Lower lobe of right lung (tissue), 2 donors: ENCODE data around the gene MOB3B. TPM values are rescaled to one million over a fixed set of nuclear protein-coding genes. Genes with fewer than 3 reads are reported as not detected.

Experiments used
- ATAC-seq, 2 donors: fragments of 200-7000 bp; cut with Tn5 transposase; one replicate each; pipeline ENCODE4 v1.9.1; 2020 to 2022; ENCODE audit warnings: mild to moderate bottlenecking in 2 of 2, moderate library complexity in 2 of 2
- DNase-seq: peaks from one replicate; pipeline ENCODE4 v3.0.0-alpha.2; 2020
- H3K27ac ChIP-seq: fragments of 200-600 bp; one replicate; pipeline ENCODE4 v1.8.0; 2022
- H3K27me3 ChIP-seq: fragments of 200-600 bp; one replicate; pipeline ENCODE4 v1.8.0; 2022; ENCODE audit warnings: low read depth
- H3K36me3 ChIP-seq: fragments of 200-600 bp; one replicate; pipeline ENCODE4 v1.8.0; 2022; ENCODE audit warnings: mild to moderate bottlenecking
- H3K4me1 ChIP-seq: fragments of 200-600 bp; one replicate; pipeline ENCODE4 v1.8.0; 2022
- H3K4me3 ChIP-seq: fragments of 200-600 bp; one replicate; pipeline ENCODE4 v1.8.0; 2022; ENCODE audit warnings: mild to moderate bottlenecking
- H3K9me3 ChIP-seq: fragments of 200-600 bp; one replicate; pipeline ENCODE4 v1.8.0; 2022
- intact Hi-C: fragments of 100-400 bp; cut with DNase I; formaldehyde crosslinking; loops from one replicate; pipeline ENCODE4 v1.11.0; 2022
- total RNA-seq: library from RNA; stranded (reverse); fragmentation: NEBNext Ultra II Directional; extraction: Animal tissue kit (Norgen Biotek cat#: 25700); gene quantifications from one replicate; pipeline ENCODE4 v1.2.1, GENCODE V29; 2021
- TF ChIP-seq, protein P1 (sequence below): fragments of 200-600 bp; IDR thresholded peaks from one replicate; pipeline ENCODE4 v1.8.0; 2022; ENCODE audit warnings: antibody characterized with exemption, mild to moderate bottlenecking
- donor health status: DM: no; HTN: yes; CAD: no; lungs with severe emphysema.

MOB3B gene
- total RNA-seq, 1 donor from 2014 or later = 22.7 TPM

GRCh38 chr9:27532046-27532445, 2.4 kb upstream of the MOB3B start:
- Histone ChIP-seq H3K4me3 (no peak overlapping the region), H3K9me3 (no peaks in the 10 kb centered on the region), H3K4me1 (peaks cover 54% of the 10 kb centered on the region), H3K36me3 (no peaks in the 10 kb centered on the region), H3K27me3 (no peaks in the 10 kb centered on the region), H3K27ac (no peak overlapping the region)
- intact Hi-C loops = no loop called here
- DNase-seq (no peak), ATAC-seq (no peak)
- TF ChIP-seq, protein P1, sequence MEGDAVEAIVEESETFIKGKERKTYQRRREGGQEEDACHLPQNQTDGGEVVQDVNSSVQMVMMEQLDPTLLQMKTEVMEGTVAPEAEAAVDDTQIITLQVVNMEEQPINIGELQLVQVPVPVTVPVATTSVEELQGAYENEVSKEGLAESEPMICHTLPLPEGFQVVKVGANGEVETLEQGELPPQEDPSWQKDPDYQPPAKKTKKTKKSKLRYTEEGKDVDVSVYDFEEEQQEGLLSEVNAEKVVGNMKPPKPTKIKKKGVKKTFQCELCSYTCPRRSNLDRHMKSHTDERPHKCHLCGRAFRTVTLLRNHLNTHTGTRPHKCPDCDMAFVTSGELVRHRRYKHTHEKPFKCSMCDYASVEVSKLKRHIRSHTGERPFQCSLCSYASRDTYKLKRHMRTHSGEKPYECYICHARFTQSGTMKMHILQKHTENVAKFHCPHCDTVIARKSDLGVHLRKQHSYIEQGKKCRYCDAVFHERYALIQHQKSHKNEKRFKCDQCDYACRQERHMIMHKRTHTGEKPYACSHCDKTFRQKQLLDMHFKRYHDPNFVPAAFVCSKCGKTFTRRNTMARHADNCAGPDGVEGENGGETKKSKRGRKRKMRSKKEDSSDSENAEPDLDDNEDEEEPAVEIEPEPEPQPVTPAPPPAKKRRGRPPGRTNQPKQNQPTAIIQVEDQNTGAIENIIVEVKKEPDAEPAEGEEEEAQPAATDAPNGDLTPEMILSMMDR = no peak

GRCh38 chr9:27530915-27531755, 1.5 kb upstream of the MOB3B start:
- Histone ChIP-seq H3K27me3 (no peaks in the 10 kb centered on the region), H3K4me3 (no peak overlapping the region), H3K4me1 (peaks cover 45% of the 10 kb centered on the region), H3K27ac (no peak overlapping the region), H3K9me3 (no peaks in the 10 kb centered on the region), H3K36me3 (no peaks in the 10 kb centered on the region)
- intact Hi-C loops = no loop called here
- DNase-seq = no peak
- TF ChIP-seq, protein P1 = no peak
- ATAC-seq = no peak

DNA sequence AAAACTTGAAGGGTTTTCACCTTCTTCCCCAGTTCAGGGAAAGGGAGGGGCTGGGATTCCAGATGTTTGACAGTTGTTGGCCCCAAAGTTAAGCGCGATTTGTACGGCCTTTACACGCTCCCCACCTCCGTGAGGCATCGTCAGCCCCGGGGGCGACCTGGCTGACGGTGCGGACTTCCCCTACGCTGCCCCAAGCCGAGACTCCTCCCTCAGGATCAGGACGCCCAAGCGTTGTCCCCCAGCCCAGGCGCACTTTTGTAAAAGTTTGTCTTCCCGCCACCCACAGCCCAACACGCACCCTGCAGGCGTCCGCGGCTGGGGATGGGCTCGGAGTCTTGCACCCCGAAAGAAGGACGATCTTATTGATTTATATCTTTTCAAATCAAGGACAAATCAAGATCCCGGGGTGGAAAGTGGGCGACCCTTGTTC, 713 bp downstream of the MOB3B start:
- intact Hi-C loops = no loop called here
- no peaks in the 10 kb centered on the region for H3K36me3 ChIP-seq
- peak; percentile 74 for DNase-seq

GRCh38 chr9:27528076-27528885, 1.3 kb downstream of the MOB3B start:
- intact Hi-C loops = no loop called here
- TF ChIP-seq, protein P1 = no peak
- Histone ChIP-seq H3K4me3 (peak overlapping the region; percentile 87), H3K36me3 (no peaks in the 10 kb centered on the region), H3K27ac (peak overlapping the region; percentile 87), H3K4me1 (peaks cover 25% of the 10 kb centered on the region), H3K27me3 (no peaks in the 10 kb centered on the region), H3K9me3 (no peaks in the 10 kb centered on the region)
- DNase-seq = peak; percentile 86
- peak; percentile 90 to 91 for ATAC-seq

More for the DNA sequence above, 713 bp downstream of the MOB3B start:
- peak overlapping the region; percentile 87 for H3K4me3 ChIP-seq
- H3K27me3 ChIP-seq = no peaks in the 10 kb centered on the region
- ATAC-seq = peak; percentile 81 to 83
- TF ChIP-seq, protein P1 = no peak
- no peaks in the 10 kb centered on the region for H3K9me3 ChIP-seq
- H3K27ac ChIP-seq = peak overlapping the region; percentile 87
- H3K4me1 ChIP-seq = peaks cover 29% of the 10 kb centered on the region

DNA sequence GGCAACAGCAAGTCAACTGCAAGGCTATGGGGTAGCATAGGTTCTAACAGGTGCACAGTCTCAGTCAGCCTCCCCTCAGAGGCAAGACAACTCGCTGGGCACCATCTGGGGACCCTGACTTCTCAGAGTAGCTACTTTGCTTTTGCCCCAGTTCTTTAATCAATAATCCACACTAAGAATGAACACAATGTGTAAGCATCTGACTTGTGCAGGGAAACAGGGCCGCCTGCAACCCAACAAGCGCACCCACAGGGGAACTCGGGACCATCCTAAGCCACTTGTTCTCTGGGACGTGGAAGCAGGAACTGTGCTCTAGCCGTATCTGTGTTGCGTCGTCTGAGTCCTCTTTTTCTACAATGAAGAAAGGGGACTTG, 1.9 kb downstream of the MOB3B start:
- intact Hi-C loops = no loop called here

More for the DNA sequence above, 1.9 kb downstream of the MOB3B start:
- H3K36me3 ChIP-seq = no peaks in the 10 kb centered on the region
- ATAC-seq (no peak), DNase-seq (no peak)
- H3K27me3 ChIP-seq = no peaks in the 10 kb centered on the region
- H3K4me3 ChIP-seq = peak overlapping the region; percentile 87
- H3K4me1 ChIP-seq = peaks cover 22% of the 10 kb centered on the region
- no peaks in the 10 kb centered on the region for H3K9me3 ChIP-seq
- H3K27ac ChIP-seq = peak overlapping the region; percentile 87
- TF ChIP-seq, protein P1 = no peak
